HL-60 (cell line): ENCODE measurements around the gene SGIP1.

ENCODE experiments used
- GABPA ChIP-seq: IDR thresholded peaks from 2 replicates; pipeline ENCODE4 v1.6.1; 2012; ENCODE audit warnings: low read depth
- POLR2AphosphoS5 ChIP-seq: IDR thresholded peaks from 2 replicates; pipeline ENCODE4 v1.6.1; 2012; ENCODE audit warnings: low read depth
- REST ChIP-seq: IDR thresholded peaks from 2 replicates; pipeline ENCODE4 v1.6.1; 2012; ENCODE audit warnings: low read depth; ENCODE audit not compliant: insufficient replicate concordance
- TF ChIP-seq, protein P1 (sequence below): IDR thresholded peaks from one replicate; pipeline ENCODE4 v1.5.1; 2011; ENCODE audit warnings: low read length, control low read depth, inconsistent platforms; ENCODE audit not compliant: insufficient read depth

GRCh38 chr1:66576645-66577044 lies 42.7 kb downstream of the SGIP1 start:
- TF ChIP-seq, protein P1, sequence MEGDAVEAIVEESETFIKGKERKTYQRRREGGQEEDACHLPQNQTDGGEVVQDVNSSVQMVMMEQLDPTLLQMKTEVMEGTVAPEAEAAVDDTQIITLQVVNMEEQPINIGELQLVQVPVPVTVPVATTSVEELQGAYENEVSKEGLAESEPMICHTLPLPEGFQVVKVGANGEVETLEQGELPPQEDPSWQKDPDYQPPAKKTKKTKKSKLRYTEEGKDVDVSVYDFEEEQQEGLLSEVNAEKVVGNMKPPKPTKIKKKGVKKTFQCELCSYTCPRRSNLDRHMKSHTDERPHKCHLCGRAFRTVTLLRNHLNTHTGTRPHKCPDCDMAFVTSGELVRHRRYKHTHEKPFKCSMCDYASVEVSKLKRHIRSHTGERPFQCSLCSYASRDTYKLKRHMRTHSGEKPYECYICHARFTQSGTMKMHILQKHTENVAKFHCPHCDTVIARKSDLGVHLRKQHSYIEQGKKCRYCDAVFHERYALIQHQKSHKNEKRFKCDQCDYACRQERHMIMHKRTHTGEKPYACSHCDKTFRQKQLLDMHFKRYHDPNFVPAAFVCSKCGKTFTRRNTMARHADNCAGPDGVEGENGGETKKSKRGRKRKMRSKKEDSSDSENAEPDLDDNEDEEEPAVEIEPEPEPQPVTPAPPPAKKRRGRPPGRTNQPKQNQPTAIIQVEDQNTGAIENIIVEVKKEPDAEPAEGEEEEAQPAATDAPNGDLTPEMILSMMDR: no peak
- TF ChIP-seq POLR2AphosphoS5 (no peak), REST (no peak), GABPA (no peak)
